ENCODE measurements around the gene PLEKHJ1.

- TF ChIP-seq EP300 (IDR thresholded peaks at IDR 0.05), result no peak
- no peak for TF ChIP-seq POLR2A (IDR thresholded peaks at IDR 0.05; ENCODE audit: low read length)
- no peak for TF ChIP-seq CTCF (IDR thresholded peaks at IDR 0.05)
- no peak for TF ChIP-seq MYC (IDR thresholded peaks at IDR 0.05; ENCODE audit: borderline replicate concordance, low read length)
- TF ChIP-seq USF2 (IDR thresholded peaks at IDR 0.05), result no peak
- TF ChIP-seq RCOR1 (IDR thresholded peaks at IDR 0.05; ENCODE audit: low read depth, low read length), result no peak
- no peak for TF ChIP-seq CEBPB (IDR thresholded peaks at IDR 0.05)
- no peak for TF ChIP-seq SMC3 (IDR thresholded peaks at IDR 0.05)
Observed at GRCh38 chr19:2277138-2277537, 41.0 kb upstream of the PLEKHJ1 start.

All from A549 (cell line).